Gastroesophageal sphincter (tissue), 4 donors: Measurements from ENCODE around the gene LCE3D. TPM values are rescaled to one million over a fixed set of nuclear protein-coding genes. Genes with fewer than 3 reads are reported as not detected.

ENCODE experiments used
- ATAC-seq: fragments of 150-250 bp; one replicate; pipeline ENCODE4 v1.9.1; 2016; ENCODE audit warnings: mild to moderate bottlenecking, moderate library complexity
- H3K27ac ChIP-seq, 4 donors: fragments of 200-600 bp; sonication (generic) in 3 of 4; 1 replicate in 3 of 4; 2 replicates in 1 of 4; pipeline ENCODE4 v1.5.1; 2016 to 2019
- H3K27me3 ChIP-seq: fragments of 200-600 bp; sonication (generic); one replicate; pipeline ENCODE4 v1.5.1; 2019
- H3K36me3 ChIP-seq, 2 donors: fragments of 200-600 bp; sonication (generic); one replicate each; pipeline ENCODE4 v1.5.1; 2019; ENCODE audit warnings: control low read depth in 1 of 2
- H3K4me1 ChIP-seq, 3 donors: fragments of 200-600 bp; sonication (generic); 1 replicate in 2 of 3; 2 replicates in 1 of 3; pipeline ENCODE4 v1.5.1; 2016 to 2019; ENCODE audit warnings: control low read depth in 2 of 3
- H3K4me3 ChIP-seq, 2 donors: fragments of 200-600 bp; sonication (generic); one replicate each; pipeline ENCODE4 v1.5.1; 2019; ENCODE audit warnings: mild to moderate bottlenecking in 1 of 2, moderate library complexity in 1 of 2
- H3K9me3 ChIP-seq, 3 donors: fragments of 200-600 bp; sonication (generic); one replicate each; pipeline ENCODE4 v1.5.1; 2017 to 2019; ENCODE audit warnings: control low read depth in 2 of 3
- CTCF ChIP-seq, 4 experiments: fragments of 200-600 bp in 2 of 4; fragments of 450-650 bp in 2 of 4; sonication (generic) in 1 of 4; IDR thresholded peaks; one replicate each; pipeline ENCODE4 v1.5.1; 2017 to 2019; ENCODE audit warnings: antibody characterized with exemption in 4 of 4, mild to moderate bottlenecking in 2 of 4, moderate library complexity in 2 of 4
- EP300 ChIP-seq: sonication (generic); formaldehyde crosslinking; IDR thresholded peaks from one replicate; pipeline ENCODE4 v1.6.1; 2017; ENCODE audit warnings: antibody characterized with exemption, mild to moderate bottlenecking
- POLR2A ChIP-seq, 2 donors: fragments of 450-650 bp; IDR thresholded peaks; one replicate each; pipeline ENCODE4 v1.6.1; 2017; ENCODE audit warnings: antibody characterized with exemption in 2 of 2, mild to moderate bottlenecking in 2 of 2, moderate library complexity in 1 of 2
- POLR2AphosphoS5 ChIP-seq: sonication (generic); formaldehyde crosslinking; IDR thresholded peaks from one replicate; pipeline ENCODE4 v1.6.1; 2017; ENCODE audit warnings: antibody characterized with exemption
- WGBS, 2 donors: methylation state at CpG; one replicate each; pipeline ENCODE4 v1.1.5; 2018; ENCODE audit warnings: low coverage in 1 of 2; 5-methylcytosine and 5-hydroxymethylcytosine counted together
- total RNA-seq, 4 donors: library from RNA; depleted of rRNA; stranded (reverse); fragments of >200 nt; gene quantifications; one replicate each; pipeline ENCODE4 v1.1.0, GENCODE V29; 2016

The LCE3D gene
- total RNA-seq, 4 donors from 2014 or later, result 1.4 TPM; not detected in 3

- no peak for ATAC-seq
- Histone ChIP-seq H3K27ac (no peak overlapping the region), H3K27me3 (peaks cover 4% of the 10 kb centered on the region), H3K4me1 (no peaks in the 10 kb centered on the region), H3K4me3 (no peak overlapping the region), H3K9me3 (no peaks in the 10 kb centered on the region), H3K36me3 (no peaks in the 10 kb centered on the region)
- WGBS, 2 donors, result 80% methylated on average over 1 of the region's 1 CpG; no CpG with 5 or more reads in 1 of the 2 donors
- no peak for TF ChIP-seq POLR2A (IDR thresholded peaks at IDR 0.05)
Measured at GRCh38 chr1:152546704-152547103, 33.6 kb downstream of the LCE3D start.

GRCh38 chr1:152543820-152544219 is 36.5 kb downstream of the LCE3D start:
- 42% methylated on average over 2 of the region's 4 CpGs; no CpG with 5 or more reads in 1 of the 2 donors for WGBS, 2 donors

GRCh38 chr1:152539901-152540300 is 40.4 kb downstream of the LCE3D start:
- H3K9me3 ChIP-seq, result no peaks in the 10 kb centered on the region
- H3K27ac ChIP-seq, result no peak overlapping the region
- no peak for TF ChIP-seq EP300
- no peak for TF ChIP-seq CTCF (IDR thresholded peaks at IDR 0.05)
- no peak for ATAC-seq
- 61 to 63% methylated on average over 2 of the region's 2 CpGs for WGBS, 2 donors
- H3K4me1 ChIP-seq, result no peaks in the 10 kb centered on the region
- peaks cover 12% of the 10 kb centered on the region for H3K27me3 ChIP-seq
- H3K36me3 ChIP-seq, result no peaks in the 10 kb centered on the region
- H3K4me3 ChIP-seq, result no peak overlapping the region

More at GRCh38 chr1:152543820-152544219, 36.5 kb downstream of the LCE3D start:
- TF ChIP-seq POLR2AphosphoS5 (no peak), CTCF (IDR thresholded peaks at IDR 0.05) (no peak), POLR2A (IDR thresholded peaks at IDR 0.05) (no peak), EP300 (no peak)
- Histone ChIP-seq H3K4me3 (no peak overlapping the region), H3K36me3 (no peaks in the 10 kb centered on the region), H3K27me3 (peaks cover 4% of the 10 kb centered on the region), H3K27ac (no peak overlapping the region), H3K9me3 (no peaks in the 10 kb centered on the region), H3K4me1 (no peaks in the 10 kb centered on the region)
- ATAC-seq, result no peak

GRCh38 chr1:152537496-152537895 is 42.8 kb downstream of the LCE3D start:
- Histone ChIP-seq H3K27me3 (peaks cover 25% of the 10 kb centered on the region), H3K4me3 (no peak overlapping the region), H3K9me3 (no peaks in the 10 kb centered on the region), H3K27ac (no peak overlapping the region), H3K36me3 (no peaks in the 10 kb centered on the region), H3K4me1 (no peaks in the 10 kb centered on the region)
- 10 to 100% methylated on average over 1 to 2 of the region's 4 CpGs for WGBS, 2 donors
- TF ChIP-seq POLR2A (IDR thresholded peaks at IDR 0.05), result no peak
- TF ChIP-seq POLR2AphosphoS5, result no peak
- TF ChIP-seq EP300, result no peak
- no peak for TF ChIP-seq CTCF (IDR thresholded peaks at IDR 0.05)
- ATAC-seq, result no peak

- WGBS, 2 donors, result 58 to 80% methylated on average over 3 of the region's 3 CpGs
- Histone ChIP-seq H3K4me1 (no peaks in the 10 kb centered on the region), H3K27me3 (peaks cover 25% of the 10 kb centered on the region), H3K4me3 (no peak overlapping the region), H3K9me3 (peaks cover 0 to 6% (median 0%) of the 10 kb centered on the region in 3 donors), H3K36me3 (no peaks in the 10 kb centered on the region), H3K27ac (no peak overlapping the region)
- TF ChIP-seq CTCF (IDR thresholded peaks at IDR 0.05), result no peak
- no peak for TF ChIP-seq EP300
- no peak for TF ChIP-seq POLR2AphosphoS5
- TF ChIP-seq POLR2A (IDR thresholded peaks at IDR 0.05), result no peak
- ATAC-seq, result no peak
Measured at GRCh38 chr1:152535774-152536173, 44.5 kb downstream of the LCE3D start.
